PFSK-1 (cell line): ENCODE measurements around the gene ACAD8. TPM values are rescaled to one million over a fixed set of nuclear protein-coding genes. Genes with fewer than 3 reads are reported as not detected.

Experiments used
- FOXP2 ChIP-seq: optimal IDR thresholded peaks from 2 replicates; pipeline ENCODE3; 2011; ENCODE audit warnings: borderline replicate concordance, control low read depth, inconsistent platforms; ENCODE audit not compliant: insufficient read depth; ENCODE audit errors: extremely low read length, extremely low read depth
- POLR2AphosphoS5 ChIP-seq: IDR thresholded peaks from 2 replicates; pipeline ENCODE4 v1.6.1; 2012; ENCODE audit warnings: low read depth, mild to moderate bottlenecking, control low read depth, low read length, moderate library complexity
- REST ChIP-seq, 2 experiments: IDR thresholded peaks; 2 replicates each; pipeline versions ENCODE4 v1.6.1 to v1.8.0; 2011 to 2012; ENCODE audit warnings: low read depth in 2 of 2, low read length in 2 of 2, control low read depth in 1 of 2, inconsistent platforms in 1 of 2, mild to moderate bottlenecking in 1 of 2, moderate library complexity in 1 of 2; ENCODE audit not compliant: insufficient read depth in 1 of 2
- SIN3A ChIP-seq: IDR thresholded peaks from 2 replicates; pipeline ENCODE4 v1.6.1; 2012; ENCODE audit warnings: mild to moderate bottlenecking, low read length, moderate library complexity, borderline replicate concordance; ENCODE audit not compliant: insufficient read depth
- TAF1 ChIP-seq: IDR thresholded peaks from 2 replicates; pipeline ENCODE4 v1.6.1; 2012; ENCODE audit warnings: low read length, control low read depth, borderline replicate concordance; ENCODE audit not compliant: insufficient read depth
- polyA plus RNA-seq: library from polyadenylated mRNA; unstranded; fragments of >200 nt; gene quantifications from one replicate; pipeline ENCODE4 v1.2.1, GENCODE V29; 2012; ENCODE audit warnings: low read depth, missing spikeins; ENCODE audit not compliant: insufficient read length

Gene ACAD8
- polyA plus RNA-seq = 16.5 TPM

DNA sequence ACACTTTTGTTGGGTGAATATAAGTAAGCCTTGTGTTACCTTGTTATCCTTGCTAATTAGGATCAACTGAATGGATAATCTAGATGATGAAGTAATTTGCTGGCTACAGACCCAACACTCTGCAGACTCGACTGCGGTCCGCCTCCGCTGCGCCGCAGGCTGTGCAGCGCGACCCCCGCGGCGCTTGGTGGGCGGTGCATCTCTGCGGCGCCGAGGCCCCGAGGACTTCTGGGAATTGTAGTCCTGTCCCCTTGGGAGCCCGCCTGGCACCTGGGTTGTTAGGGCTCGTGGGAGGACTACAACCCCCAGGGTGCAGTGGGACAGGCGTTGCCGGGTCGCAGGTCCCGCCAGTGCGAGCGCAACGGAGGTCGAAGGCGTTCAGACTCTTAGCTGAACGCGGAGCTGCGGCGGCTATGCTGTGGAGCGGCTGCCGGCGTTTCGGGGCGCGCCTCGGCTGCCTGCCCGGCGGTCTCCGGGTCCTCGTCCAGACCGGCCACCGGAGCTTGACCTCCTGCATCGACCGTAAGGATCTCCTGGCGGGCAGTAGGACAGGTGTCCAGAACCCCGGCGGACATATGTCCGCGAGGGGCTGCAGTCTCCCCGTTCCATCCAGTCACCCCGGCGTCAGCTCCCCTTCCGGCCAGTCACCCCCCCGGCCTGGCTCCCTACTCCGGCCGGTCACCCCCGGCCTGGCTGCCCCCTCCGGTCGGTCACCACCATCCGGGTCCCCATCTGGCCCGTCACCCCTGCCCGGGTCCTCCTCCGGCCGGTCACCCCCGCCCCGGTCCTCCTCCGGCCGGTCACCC, at the start of gene ACAD8, which contains the start of gene THYN1:
TSS of gene ACAD8 (plus strand) at position 381 of the 806 bp plus-strand sequence. CDS start at position 414, 33 bp downstream.
TSS of gene THYN1 (minus strand) at position 165 of the 806 bp plus-strand sequence. CDS start 470 bp downstream, outside the sequence.
- TF ChIP-seq POLR2AphosphoS5 (peak; percentile 94), TAF1 (peak; percentile 72; the same call in 1 of the 2 replicates), REST (IDR thresholded peaks at IDR 0.05; ENCODE audit: insufficient read depth in 1 of 2, low read depth in 2 of 2, low read length in 2 of 2) (no peak), FOXP2 (peak; percentile 80)

DNA sequence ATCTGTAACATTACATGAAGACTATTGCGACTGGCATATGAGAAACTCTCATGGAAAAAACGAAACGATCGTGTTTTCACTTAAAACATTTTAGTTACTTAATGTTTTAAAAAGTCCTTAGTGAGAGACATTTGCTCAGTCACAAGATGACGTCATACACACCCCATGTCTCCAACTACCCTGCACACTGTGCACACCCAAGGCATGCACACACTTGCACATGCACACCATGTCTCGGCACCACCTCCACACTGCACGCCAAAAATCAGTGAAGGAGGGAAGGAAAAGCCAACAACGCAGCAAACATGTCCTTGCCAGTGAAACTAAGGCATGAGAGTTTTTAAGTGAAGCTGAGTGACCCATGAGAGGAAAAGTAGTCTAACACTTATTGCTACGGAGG, 47.6 kb upstream of the ACAD8 start:
- TF ChIP-seq SIN3A (no peak), TAF1 (no peak), FOXP2 (no peak), POLR2AphosphoS5 (no peak), REST (IDR thresholded peaks at IDR 0.05; ENCODE audit: insufficient read depth in 1 of 2, low read depth in 2 of 2, low read length in 2 of 2) (no peak)

GRCh38 chr11:134206185-134206584, 47.2 kb upstream of the ACAD8 start:
- TF ChIP-seq POLR2AphosphoS5 (no peak), FOXP2 (no peak), SIN3A (no peak), TAF1 (no peak), REST (IDR thresholded peaks at IDR 0.05; ENCODE audit: insufficient read depth in 1 of 2, low read depth in 2 of 2, low read length in 2 of 2) (no peak)

DNA sequence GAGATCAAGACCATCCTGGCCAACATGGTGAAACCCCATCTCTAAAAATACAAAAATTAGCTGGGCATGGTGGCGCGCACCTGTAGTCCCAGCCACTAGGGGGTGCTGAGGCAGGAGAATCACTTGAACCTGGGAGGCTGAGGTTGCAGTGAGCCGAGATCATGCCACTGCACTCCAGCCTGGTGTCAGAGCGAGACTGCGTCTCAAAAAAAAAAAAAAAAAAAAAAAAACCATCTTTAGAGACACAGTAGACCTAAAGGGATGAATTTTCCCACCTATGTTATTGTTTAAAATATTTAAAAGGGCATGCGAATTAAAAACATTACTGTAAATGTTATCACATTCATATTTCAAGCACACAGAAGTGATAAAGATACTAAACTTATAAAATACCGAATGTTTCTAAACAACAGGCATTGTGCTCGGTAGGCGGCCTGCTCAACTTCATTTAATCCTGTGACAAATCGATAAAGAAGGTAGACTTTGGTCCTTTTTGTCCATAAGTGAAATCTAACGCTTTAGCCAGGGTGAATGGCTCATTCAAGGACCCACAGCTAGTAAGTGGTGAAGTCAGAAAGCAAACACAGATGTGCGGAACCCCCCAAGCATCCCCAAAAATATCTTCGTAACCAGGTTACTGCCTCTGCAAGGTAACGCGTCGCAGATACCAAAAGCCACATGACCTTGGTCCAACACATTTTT, 45.7 kb upstream of the ACAD8 start:
- TF ChIP-seq FOXP2 = no peak
- no peak for TF ChIP-seq SIN3A
- no peak for TF ChIP-seq REST (IDR thresholded peaks at IDR 0.05; ENCODE audit: insufficient read depth in 1 of 2, low read depth in 2 of 2, low read length in 2 of 2)
